Thoracic aorta (tissue), 2 donors: ENCODE measurements around the gene BTN3A1. TPM values are rescaled to one million over a fixed set of nuclear protein-coding genes. Genes with fewer than 3 reads are reported as not detected.
"Not testable (repeated sequence)": the region's sequence is repeated elsewhere in the genome, so short reads cannot be mapped to it uniquely, and the experiment has no call there.

ENCODE experiments used
- ATAC-seq: fragments of 150-250 bp; one replicate; pipeline ENCODE4 v1.8.0; 2017; ENCODE audit warnings: low read depth; ENCODE audit not compliant: insufficient number of reproducible peaks, low FRiP score
- DNase-seq: peaks from one replicate; pipeline ENCODE4 v3.0.0-alpha.2; 2020; ENCODE audit warnings: low spot score
- H3K27ac ChIP-seq, 2 donors: fragments of 200-600 bp; sonication (generic); 1 replicate in 1 of 2; 2 replicates in 1 of 2; pipeline ENCODE4 v1.5.1; 2016; ENCODE audit warnings: mild to moderate bottlenecking in 2 of 2, moderate library complexity in 2 of 2
- H3K27me3 ChIP-seq: fragments of 200-600 bp; sonication (generic); replicated peaks from 2 replicates; pipeline ENCODE4 v1.6.0; 2016; ENCODE audit warnings: mild to moderate bottlenecking; ENCODE audit not compliant: insufficient read depth
- H3K36me3 ChIP-seq: fragments of 200-600 bp; sonication (generic); one replicate; pipeline ENCODE4 v1.5.1; 2016
- H3K4me1 ChIP-seq, 2 donors: fragments of 200-600 bp; sonication (generic); 1 replicate in 1 of 2; 2 replicates in 1 of 2; pipeline versions ENCODE4 v1.5.1 to v1.6.0; 2016; ENCODE audit warnings: low read depth in 2 of 2, mild to moderate bottlenecking in 1 of 2; ENCODE audit not compliant: control insufficient read depth in 1 of 2
- H3K4me3 ChIP-seq: fragments of 200-600 bp; sonication (generic); 2 replicates; pipeline ENCODE4 v1.5.1; 2016; ENCODE audit warnings: mild to moderate bottlenecking
- H3K9me3 ChIP-seq: fragments of 200-600 bp; sonication (generic); 2 replicates; pipeline ENCODE4 v1.5.1; 2016
- CTCF ChIP-seq: fragments of 200-600 bp; sonication (generic); IDR thresholded peaks from one replicate; pipeline ENCODE4 v1.5.1; 2019; ENCODE audit warnings: antibody characterized with exemption
- total RNA-seq, 2 donors: library from RNA; depleted of rRNA; stranded (reverse); fragments of >200 nt; gene quantifications; one replicate each; pipeline versions ENCODE4 v1.1.0 to v1.2.3, GENCODE V29; 2016

The BTN3A1 gene
- total RNA-seq, 2 donors from 2014 or later = 11.9 to 13.5 TPM

- no peak for TF ChIP-seq CTCF
- peak overlapping the region; percentile 74 for H3K4me3 ChIP-seq
- H3K27me3 ChIP-seq = no peaks in the 10 kb centered on the region
- H3K9me3 ChIP-seq = no peaks in the 10 kb centered on the region
- peaks cover 13 to 24% of the 10 kb centered on the region in 2 donors for H3K4me1 ChIP-seq
- DNase-seq (no peak), ATAC-seq (no peak)
- no peaks in the 10 kb centered on the region for H3K36me3 ChIP-seq
- peak overlapping the region; percentile 68 to 70 for H3K27ac ChIP-seq
These were observed 38.0 kb upstream of the BTN3A1 start for GRCh38 chr6:26363882-26364701.

- no peak for DNase-seq
- ATAC-seq = no peak
- Histone ChIP-seq H3K4me1 (peaks cover 13 to 24% of the 10 kb centered on the region in 2 donors), H3K27ac (peak overlapping the region in 1 of 2 donors; percentile 68), H3K36me3 (no peaks in the 10 kb centered on the region), H3K27me3 (no peaks in the 10 kb centered on the region), H3K9me3 (no peaks in the 10 kb centered on the region), H3K4me3 (peak overlapping the region; percentile 74)
- TF ChIP-seq CTCF = no peak
These were observed 36.5 kb upstream of the BTN3A1 start for GRCh38 chr6:26365633-26365995.

- TF ChIP-seq CTCF = no peak
- no peaks in the 10 kb centered on the region for H3K9me3 ChIP-seq
- ATAC-seq = no peak
- H3K36me3 ChIP-seq = no peaks in the 10 kb centered on the region
- peaks cover 13 to 24% of the 10 kb centered on the region in 2 donors for H3K4me1 ChIP-seq
- no peak overlapping the region for H3K27ac ChIP-seq
- DNase-seq = no peak
- H3K27me3 ChIP-seq = no peaks in the 10 kb centered on the region
- H3K4me3 ChIP-seq = peak overlapping the region; percentile 74
These were observed 35.6 kb upstream of the BTN3A1 start for GRCh38 chr6:26366504-26366903.

- ATAC-seq = no peak
- Histone ChIP-seq H3K27me3 (no peaks in the 10 kb centered on the region), H3K4me3 (no peak overlapping the region), H3K9me3 (no peaks in the 10 kb centered on the region), H3K36me3 (no peaks in the 10 kb centered on the region), H3K27ac (no peak overlapping the region), H3K4me1 (peaks cover 13 to 24% of the 10 kb centered on the region in 2 donors)
- no peak for DNase-seq
- no peak for TF ChIP-seq CTCF
These were observed 35.0 kb upstream of the BTN3A1 start for GRCh38 chr6:26367114-26367513.

GRCh38 chr6:26371813-26372212, 30.3 kb upstream of the BTN3A1 start:
- H3K27me3 ChIP-seq, DNase-seq, H3K9me3 ChIP-seq, ATAC-seq, H3K27ac ChIP-seq, H3K36me3 ChIP-seq, H3K4me3 ChIP-seq, H3K4me1 ChIP-seq: not testable (repeated sequence)
